Caco-2 (cell line): ENCODE results near the gene PSG2. TPM values are rescaled to one million over a fixed set of nuclear protein-coding genes. Genes with fewer than 3 reads are reported as not detected.
"Not testable (repeated sequence)": the region's sequence is repeated elsewhere in the genome, so short reads cannot be mapped to it uniquely, and the experiment has no call there.

Experiments used
- BruUV-seq: library from RNA; stranded (reverse); fragments of 400-500 nt; replicated peaks from 2 replicates; lab custom pipeline; 2021; lab: Mats Ljungman, UMichigan
- CTCF ChIA-PET: fragments of 300-600 bp; sonication (Branson Sonifier 250); formaldehyde crosslinking; loops from one replicate; lab custom pipeline; 2022; ENCODE audit warnings: antibody characterized with exemption; lab: Charles Lee
- POLR2A ChIA-PET: fragments of 300-600 bp; sonication (Branson Sonifier 250); formaldehyde crosslinking; loops from one replicate; lab custom pipeline; 2022; ENCODE audit warnings: antibody characterized with exemption; lab: Charles Lee
- DNase-seq, 2 experiments: peaks; one replicate each; pipeline versions ENCODE4 v3.0.0 to v3.0.0-alpha.2; 2020 to 2022
- H3K27me3 ChIP-seq: replicated peaks from 2 replicates; pipeline ENCODE4 v1.6.0; 2011; ENCODE audit warnings: low read length; ENCODE audit not compliant: control insufficient read depth, insufficient read depth
- H3K36me3 ChIP-seq: 2 replicates; pipeline ENCODE4 v1.5.1; 2011; ENCODE audit warnings: low read length; ENCODE audit not compliant: control insufficient read depth, insufficient read depth
- H3K4me1 ChIP-seq: fragments of 250-450 bp; sonication (Bioruptor Pico); 2 replicates; pipeline ENCODE4 v1.5.1; 2020; ENCODE audit warnings: mild to moderate bottlenecking
- H3K4me3 ChIP-seq: 2 replicates; pipeline ENCODE4 v1.5.1; 2011; ENCODE audit warnings: low read depth, mild to moderate bottlenecking, control low read depth, low read length
- H3K9me3 ChIP-seq: fragments of 250-450 bp; sonication (Bioruptor Pico); 2 replicates; pipeline ENCODE4 v1.5.1; 2020; ENCODE audit warnings: mild to moderate bottlenecking, moderate library complexity
- H3K27ac Mint-ChIP-seq: one replicate; pipeline ENCODE4 v1.8.0; 2022; ENCODE audit warnings: mixed read lengths; ENCODE audit not compliant: unreplicated experiment
- H3K27me3 Mint-ChIP-seq: one replicate; pipeline ENCODE4 v1.8.0; 2022; ENCODE audit warnings: mixed read lengths; ENCODE audit not compliant: insufficient read depth, unreplicated experiment
- H3K36me3 Mint-ChIP-seq: one replicate; pipeline ENCODE4 v1.8.0; 2022; ENCODE audit warnings: mild to moderate bottlenecking, mixed read lengths; ENCODE audit not compliant: insufficient read depth, unreplicated experiment
- H3K4me1 Mint-ChIP-seq: one replicate; pipeline ENCODE4 v1.8.0; 2022; ENCODE audit warnings: low read depth, mixed read lengths; ENCODE audit not compliant: unreplicated experiment
- H3K4me3 Mint-ChIP-seq: one replicate; pipeline ENCODE4 v1.8.0; 2022; ENCODE audit warnings: mild to moderate bottlenecking, moderate library complexity, mixed read lengths; ENCODE audit not compliant: unreplicated experiment
- H3K9me3 Mint-ChIP-seq: one replicate; pipeline ENCODE4 v1.8.0; 2022; ENCODE audit warnings: mixed read lengths; ENCODE audit not compliant: unreplicated experiment
- intact Hi-C: fragments of 100-400 bp; cut with micrococcal nuclease; formaldehyde crosslinking; loops from one replicate; pipeline ENCODE4 v1.10.0; 2022; ENCODE audit not compliant: unreplicated experiment
- total RNA-seq: library from RNA; stranded (reverse); gene quantifications from 2 replicates; pipeline ENCODE4 v1.2.3, GENCODE V29; 2022
- TF ChIP-seq, protein P1 (sequence below), 2 experiments: fragments of 200-600 bp in 1 of 2; IDR thresholded peaks; 1 replicate in 1 of 2; 2 replicates in 1 of 2; pipeline versions ENCODE4 v1.5.1 to v1.8.0; 2011 to 2022; ENCODE audit warnings: antibody characterized with exemption in 1 of 2, control low read depth in 1 of 2, inconsistent platforms in 1 of 2, low read depth in 1 of 2, low read length in 1 of 2, mild to moderate bottlenecking in 1 of 2, moderate library complexity in 1 of 2; ENCODE audit not compliant: insufficient read depth in 1 of 2, severe bottlenecking in 1 of 2, unreplicated experiment in 1 of 2

Gene PSG2
- total RNA-seq, 1 experiment from 2014 or later, result 0.45 TPM

DNA sequence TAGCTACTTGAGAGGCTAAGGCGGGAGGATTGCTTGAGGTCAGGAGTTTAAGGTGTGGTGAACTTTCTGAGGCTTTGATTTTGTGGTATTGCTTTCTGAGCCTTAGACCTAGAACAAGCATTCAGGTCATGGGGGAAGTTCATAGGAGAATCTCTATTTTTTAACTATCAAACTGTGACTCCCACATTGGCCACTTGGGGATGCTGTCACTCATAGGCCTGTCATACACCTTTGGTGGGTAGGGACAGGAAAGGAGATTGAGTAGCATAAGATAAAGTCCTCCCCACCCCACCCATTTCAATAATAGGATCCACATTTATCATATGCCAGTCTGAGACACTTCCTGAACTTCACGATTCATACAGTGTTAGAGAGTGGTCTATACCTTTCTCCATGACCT lies 41.9 kb upstream of the PSG2 start:
- no peaks in the 10 kb centered on the region for H3K27me3 ChIP-seq
- intact Hi-C loops, result no loop called here
- BruUV-seq, result no TSS peak
- no peaks in the 10 kb centered on the region for H3K36me3 ChIP-seq
- Mint-ChIP-seq H3K36me3 (no peaks in the 10 kb centered on the region), H3K27me3 (no peaks in the 10 kb centered on the region), H3K9me3 (peaks cover 7% of the 10 kb centered on the region), H3K27ac (no peak overlapping the region), H3K4me1 (no peaks in the 10 kb centered on the region), H3K4me3 (no peak overlapping the region)
- no peaks in the 10 kb centered on the region for H3K4me1 ChIP-seq
- H3K4me3 ChIP-seq, result no peak overlapping the region
- no peaks in the 10 kb centered on the region for H3K9me3 ChIP-seq
- POLR2A ChIA-PET, result no interaction called here
- DNase-seq, result no peak
- TF ChIP-seq, protein P1, sequence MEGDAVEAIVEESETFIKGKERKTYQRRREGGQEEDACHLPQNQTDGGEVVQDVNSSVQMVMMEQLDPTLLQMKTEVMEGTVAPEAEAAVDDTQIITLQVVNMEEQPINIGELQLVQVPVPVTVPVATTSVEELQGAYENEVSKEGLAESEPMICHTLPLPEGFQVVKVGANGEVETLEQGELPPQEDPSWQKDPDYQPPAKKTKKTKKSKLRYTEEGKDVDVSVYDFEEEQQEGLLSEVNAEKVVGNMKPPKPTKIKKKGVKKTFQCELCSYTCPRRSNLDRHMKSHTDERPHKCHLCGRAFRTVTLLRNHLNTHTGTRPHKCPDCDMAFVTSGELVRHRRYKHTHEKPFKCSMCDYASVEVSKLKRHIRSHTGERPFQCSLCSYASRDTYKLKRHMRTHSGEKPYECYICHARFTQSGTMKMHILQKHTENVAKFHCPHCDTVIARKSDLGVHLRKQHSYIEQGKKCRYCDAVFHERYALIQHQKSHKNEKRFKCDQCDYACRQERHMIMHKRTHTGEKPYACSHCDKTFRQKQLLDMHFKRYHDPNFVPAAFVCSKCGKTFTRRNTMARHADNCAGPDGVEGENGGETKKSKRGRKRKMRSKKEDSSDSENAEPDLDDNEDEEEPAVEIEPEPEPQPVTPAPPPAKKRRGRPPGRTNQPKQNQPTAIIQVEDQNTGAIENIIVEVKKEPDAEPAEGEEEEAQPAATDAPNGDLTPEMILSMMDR (IDR thresholded peaks at IDR 0.05; ENCODE audit: insufficient read depth in 1 of 2, low read depth in 1 of 2, low read length in 1 of 2, severe bottlenecking in 1 of 2, unreplicated experiment in 1 of 2), result no peak
- CTCF ChIA-PET, result no interaction called here

DNA sequence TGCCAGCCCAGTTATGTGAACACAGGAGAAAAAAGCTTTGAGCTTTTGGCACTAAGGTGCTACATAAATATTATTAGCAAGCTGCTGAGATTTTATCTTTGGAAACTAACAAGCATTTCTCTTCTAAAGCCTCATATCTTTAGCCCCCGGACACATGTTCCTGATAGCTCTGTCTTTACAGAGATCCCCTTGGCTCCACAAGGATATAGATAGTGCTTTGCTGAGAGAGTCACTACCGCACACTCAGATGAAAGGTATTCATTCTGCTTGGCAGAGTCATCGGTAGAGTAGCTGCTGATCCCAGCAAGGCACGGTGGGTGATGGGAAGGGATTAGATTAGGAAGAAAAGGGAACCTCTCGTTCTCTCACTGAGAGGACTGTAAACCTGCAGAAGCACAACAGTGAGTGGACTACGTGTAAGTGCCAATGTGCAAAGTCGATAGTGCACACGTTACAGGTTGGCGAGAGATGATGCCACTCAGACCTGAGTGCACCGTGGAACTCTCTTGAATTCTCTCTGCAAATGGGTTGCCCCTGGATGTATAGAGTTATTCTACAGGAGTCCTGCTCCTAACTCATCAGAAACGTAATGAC lies 38.0 kb upstream of the PSG2 start:
- H3K36me3 Mint-ChIP-seq, H3K27me3 ChIP-seq, H3K4me3 ChIP-seq, H3K9me3 ChIP-seq, H3K4me1 Mint-ChIP-seq, H3K27me3 Mint-ChIP-seq, H3K4me3 Mint-ChIP-seq, H3K27ac Mint-ChIP-seq, POLR2A ChIA-PET, CTCF ChIA-PET, intact Hi-C loops, DNase-seq, H3K4me1 ChIP-seq, BruUV-seq, H3K36me3 ChIP-seq: not testable (repeated sequence)
- H3K9me3 Mint-ChIP-seq, result peaks cover 26% of the 10 kb centered on the region

DNA sequence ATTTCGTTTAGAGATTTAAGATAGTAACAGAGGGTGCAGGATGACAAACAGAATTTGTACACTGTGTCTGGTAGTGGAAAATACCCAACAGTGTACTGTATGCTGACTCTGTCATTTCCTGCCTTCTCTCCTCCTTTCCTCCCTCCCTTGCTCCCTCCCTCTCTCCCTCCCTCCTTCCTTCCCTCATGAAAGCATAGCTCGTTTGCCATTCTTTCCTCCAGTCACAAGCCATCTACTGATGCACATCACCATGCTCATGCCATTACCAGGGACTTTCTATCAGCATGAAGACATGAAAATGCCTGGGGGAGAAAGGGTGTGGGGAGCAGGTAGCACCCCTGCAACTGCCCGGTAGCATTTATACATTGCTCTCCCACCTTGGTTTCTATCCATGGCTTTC lies 37.0 kb upstream of the PSG2 start:
- H3K36me3 Mint-ChIP-seq, POLR2A ChIA-PET, H3K4me1 Mint-ChIP-seq, DNase-seq, intact Hi-C loops, H3K4me3 ChIP-seq, H3K27me3 ChIP-seq, H3K36me3 ChIP-seq, CTCF ChIA-PET, H3K9me3 ChIP-seq, H3K27me3 Mint-ChIP-seq, H3K4me3 Mint-ChIP-seq, BruUV-seq, H3K27ac Mint-ChIP-seq, H3K4me1 ChIP-seq: not testable (repeated sequence)
- peaks cover 34% of the 10 kb centered on the region for H3K9me3 Mint-ChIP-seq

DNA sequence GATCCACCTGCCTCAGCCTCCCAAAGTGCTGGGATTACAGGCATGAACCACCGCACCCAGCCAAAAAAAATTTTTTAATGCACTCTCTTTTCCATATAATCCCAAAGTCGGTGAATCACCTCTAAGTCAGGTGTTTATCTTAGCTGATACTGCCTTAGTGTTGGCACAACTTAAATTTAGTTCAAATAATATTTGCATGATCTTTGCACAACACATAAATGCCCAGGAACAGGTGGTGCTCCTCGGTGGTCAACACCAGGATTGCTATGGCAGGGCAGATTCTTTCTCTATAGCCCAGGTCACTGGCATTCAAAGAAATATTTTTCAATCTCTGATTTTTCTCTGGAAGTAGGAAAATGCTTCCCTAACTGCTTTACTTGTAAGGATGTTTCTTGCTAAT lies 33.9 kb upstream of the PSG2 start:
- H3K4me1 ChIP-seq, H3K4me1 Mint-ChIP-seq, H3K4me3 ChIP-seq, H3K27me3 Mint-ChIP-seq, intact Hi-C loops, H3K4me3 Mint-ChIP-seq, DNase-seq, H3K27ac Mint-ChIP-seq, CTCF ChIA-PET, H3K27me3 ChIP-seq, H3K36me3 Mint-ChIP-seq, BruUV-seq, H3K36me3 ChIP-seq, POLR2A ChIA-PET, H3K9me3 ChIP-seq: not testable (repeated sequence)
- peaks cover 44% of the 10 kb centered on the region for H3K9me3 Mint-ChIP-seq

DNA sequence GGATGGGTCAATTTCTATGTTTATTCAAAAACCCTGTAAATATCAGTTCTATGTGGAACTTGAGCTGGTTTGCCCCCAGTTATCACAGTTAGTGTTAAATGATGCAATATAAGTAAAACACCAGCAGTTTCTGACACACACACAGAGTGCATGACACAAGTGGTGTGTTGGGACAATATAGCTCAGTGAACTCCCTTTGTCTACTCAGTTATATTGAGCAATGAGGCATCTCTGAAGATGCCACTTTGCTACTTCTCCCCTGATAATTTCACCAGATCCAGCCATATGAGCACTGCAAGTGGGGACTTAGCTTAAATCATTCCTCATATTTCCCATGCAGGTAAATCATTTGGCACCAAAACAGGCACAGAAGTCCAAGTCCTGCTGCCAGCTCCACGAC lies 33.0 kb upstream of the PSG2 start:
- H3K4me1 ChIP-seq, intact Hi-C loops, H3K4me1 Mint-ChIP-seq, H3K4me3 ChIP-seq, CTCF ChIA-PET, H3K4me3 Mint-ChIP-seq, H3K27ac Mint-ChIP-seq, H3K36me3 ChIP-seq, POLR2A ChIA-PET, H3K27me3 ChIP-seq, DNase-seq, BruUV-seq, H3K36me3 Mint-ChIP-seq, H3K9me3 ChIP-seq, H3K27me3 Mint-ChIP-seq: not testable (repeated sequence)
- peaks cover 44% of the 10 kb centered on the region for H3K9me3 Mint-ChIP-seq

DNA sequence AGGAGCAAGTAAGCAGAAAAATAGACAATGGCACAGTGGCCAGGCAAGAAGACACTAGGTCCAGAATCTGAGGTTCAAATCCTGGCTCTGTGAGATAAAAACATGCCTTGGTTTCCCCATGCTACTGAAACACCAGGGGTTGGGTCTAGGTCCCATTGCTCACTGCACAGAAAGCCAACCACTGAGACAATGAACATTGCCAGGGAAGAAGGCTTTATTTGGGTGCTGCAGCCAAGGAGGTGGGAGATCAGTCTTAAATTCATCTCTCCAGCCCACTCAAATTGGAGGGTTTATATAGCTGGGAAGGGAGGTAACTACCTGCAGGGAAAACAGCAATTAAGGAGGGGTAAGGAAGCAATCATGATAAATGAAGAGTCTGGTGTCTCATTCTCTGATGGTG lies 32.6 kb upstream of the PSG2 start:
- not testable (repeated sequence) for DNase-seq

More for the DNA sequence above, 32.6 kb upstream of the PSG2 start:
- H3K27me3 Mint-ChIP-seq, CTCF ChIA-PET, H3K4me1 Mint-ChIP-seq, BruUV-seq, H3K4me3 Mint-ChIP-seq, H3K27ac Mint-ChIP-seq, H3K36me3 ChIP-seq, H3K27me3 ChIP-seq, intact Hi-C loops, H3K9me3 ChIP-seq, H3K4me1 ChIP-seq, POLR2A ChIA-PET, H3K4me3 ChIP-seq, H3K36me3 Mint-ChIP-seq: not testable (repeated sequence)
- peaks cover 44% of the 10 kb centered on the region for H3K9me3 Mint-ChIP-seq
